ENCODE measurements around the gene KDM3B. TPM values are rescaled to one million over a fixed set of nuclear protein-coding genes. Genes with fewer than 3 reads are reported as not detected.
"Not testable (repeated sequence)": the region's sequence is repeated elsewhere in the genome, so short reads cannot be mapped to it uniquely, and the experiment has no call there.

The KDM3B gene
- total RNA-seq, 4 donors from 2014 or later, result 60.8 to 101 (median 76.6) TPM

DNA sequence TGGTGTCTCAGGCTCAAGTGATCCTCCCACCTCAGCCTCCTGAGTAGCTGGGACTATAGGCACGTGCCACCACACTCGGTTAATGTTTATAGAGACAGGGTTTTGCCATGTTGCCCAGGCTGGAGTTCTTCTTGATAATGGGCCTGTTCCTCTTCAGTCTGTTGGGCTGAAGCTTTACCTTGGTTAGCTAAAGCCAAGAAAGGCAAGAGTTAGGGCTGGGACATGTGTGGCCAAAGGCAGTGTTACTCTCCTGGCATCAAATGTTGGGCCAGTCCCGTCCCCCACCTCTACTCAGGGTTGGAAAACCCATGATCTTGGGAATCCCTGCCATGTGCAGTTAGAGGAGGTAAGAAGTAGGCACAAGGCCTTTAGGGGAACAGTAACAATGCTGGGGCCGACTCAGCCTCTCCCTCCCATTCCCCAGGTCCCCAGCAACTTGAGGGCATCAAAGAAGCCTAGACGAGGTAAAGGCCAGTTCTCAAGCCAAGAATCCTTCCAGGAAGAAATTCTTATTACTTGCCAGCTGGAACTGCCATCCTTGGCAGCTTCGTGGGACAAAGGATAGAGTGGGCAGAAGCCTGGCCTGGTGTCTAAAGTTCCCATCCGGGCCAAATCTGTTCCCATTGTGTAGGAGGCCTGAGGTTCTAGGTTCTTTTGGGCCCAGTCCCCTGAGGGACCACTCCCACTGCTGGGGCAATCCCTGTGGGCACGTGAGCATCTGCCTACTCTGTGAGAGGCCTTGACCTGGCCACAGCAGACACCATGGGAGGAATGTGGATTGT, 117.2 kb downstream of the KDM3B start:
- Histone ChIP-seq H3K27ac (no peak overlapping the region), H3K9me3 (no peaks in the 10 kb centered on the region), H3K36me3 (no peaks in the 10 kb centered on the region), H3K27me3 (no peaks in the 10 kb centered on the region), H3K4me3 (no peak overlapping the region), H3K4me1 (peaks cover 7 to 20% (median 17%) of the 10 kb centered on the region in 4 donors)
- in situ Hi-C loops (cut with MboI; ENCODE audit: low pct_ligation_motif_present in 1 of 4, low pct_unique_long_range_greater_than_20kb in 1 of 4, low sequenced_read_pairs in 3 of 4), result no loop called here
- WGBS, 2 donors (ENCODE audit: low coverage in 1 of 2), result 69% methylated on average over 8 of the region's 8 CpGs; no CpG with 5 or more reads in 1 of the 2 donors
- peak; percentile 65 for DNase-seq
- intact Hi-C loops (cut with DNase I; ENCODE audit: low total_unique reads), result no loop called here
- TF ChIP-seq POLR2A (IDR thresholded peaks at IDR 0.05) (peak; percentile 25), POLR2AphosphoS5 (IDR thresholded peaks at IDR 0.05) (peak; percentile 4 to 91 (median 67)), EP300 (IDR thresholded peaks at IDR 0.05; ENCODE audit: low read depth) (no peak), CTCF (IDR thresholded peaks at IDR 0.05) (no peak)

DNA sequence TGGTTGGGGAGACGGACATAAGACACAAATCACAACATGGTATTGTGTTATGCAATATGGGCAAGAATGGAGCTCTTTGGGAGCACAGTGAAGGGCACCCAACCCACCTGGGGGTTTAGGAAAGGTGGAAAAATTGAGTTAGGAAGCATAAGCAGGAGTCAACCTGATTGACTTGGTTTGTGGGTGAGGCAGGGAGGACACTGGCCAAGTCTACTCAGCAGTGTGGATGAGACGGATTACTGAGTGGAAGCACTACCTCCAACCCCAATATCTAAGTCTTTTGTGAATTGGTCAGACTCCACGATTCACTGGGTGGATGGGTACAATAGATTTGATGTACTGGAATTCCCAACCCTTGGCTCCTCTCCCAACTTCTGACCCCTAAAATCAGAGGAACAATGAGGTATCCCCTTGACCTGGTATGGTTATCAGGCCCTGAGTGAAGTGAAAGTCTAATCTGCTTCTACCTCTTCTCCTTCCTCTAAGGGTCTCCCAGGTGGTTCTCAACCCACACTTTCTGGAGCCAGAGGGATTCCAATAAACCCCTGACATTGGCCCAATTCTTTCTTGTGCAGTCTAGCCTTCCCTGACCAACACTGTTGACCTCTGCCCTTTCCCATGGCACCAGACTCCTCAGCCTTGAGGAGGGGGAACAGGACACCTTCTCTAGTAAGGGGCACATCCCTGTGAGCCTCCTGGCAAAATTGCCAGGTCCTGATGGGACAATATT, 118.0 kb downstream of the KDM3B start:
- Histone ChIP-seq H3K27me3 (no peaks in the 10 kb centered on the region), H3K36me3 (no peaks in the 10 kb centered on the region), H3K4me3 (no peak overlapping the region), H3K4me1 (peaks cover 7 to 20% (median 17%) of the 10 kb centered on the region in 4 donors), H3K9me3 (no peaks in the 10 kb centered on the region), H3K27ac (no peak overlapping the region)
- in situ Hi-C loops (cut with MboI; ENCODE audit: low pct_ligation_motif_present in 1 of 4, low pct_unique_long_range_greater_than_20kb in 1 of 4, low sequenced_read_pairs in 3 of 4), result no loop called here
- peak in 1 of 3 donors; percentile 61 for TF ChIP-seq POLR2AphosphoS5 (IDR thresholded peaks at IDR 0.05)
- TF ChIP-seq EP300 (IDR thresholded peaks at IDR 0.05; ENCODE audit: low read depth), result no peak
- no peak for TF ChIP-seq CTCF (IDR thresholded peaks at IDR 0.05)
- peak; percentile 0 for TF ChIP-seq POLR2A (IDR thresholded peaks at IDR 0.05)
- peak; percentile 31 for DNase-seq
- WGBS, 2 donors (ENCODE audit: low coverage in 1 of 2), result 73 to 100% methylated on average over 2 to 3 of the region's 3 CpGs
- intact Hi-C loops (cut with DNase I; ENCODE audit: low total_unique reads), result no loop called here

DNA sequence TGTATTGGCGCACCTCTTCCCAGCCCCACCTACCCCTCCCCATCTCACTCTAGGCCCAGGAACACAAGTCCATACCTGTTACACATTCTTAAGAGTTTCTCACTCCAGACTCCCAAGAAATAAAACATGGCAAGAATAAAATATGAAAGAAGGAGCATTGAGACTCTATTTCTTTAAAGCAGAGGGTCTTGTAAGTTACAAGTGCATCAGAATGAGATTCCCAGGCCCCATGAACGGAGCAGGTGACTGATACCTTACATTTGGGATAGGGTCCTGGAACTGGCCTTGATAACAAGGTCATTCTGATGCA, 118.5 kb downstream of the KDM3B start:
- 56 to 90% methylated on average over 1 to 2 of the region's 2 CpGs for WGBS, 2 donors (ENCODE audit: low coverage in 1 of 2)
- TF ChIP-seq POLR2AphosphoS5 (IDR thresholded peaks at IDR 0.05) (no peak), EP300 (IDR thresholded peaks at IDR 0.05; ENCODE audit: low read depth) (no peak), POLR2A (IDR thresholded peaks at IDR 0.05) (no peak), CTCF (IDR thresholded peaks at IDR 0.05) (no peak)
- Histone ChIP-seq H3K36me3 (no peaks in the 10 kb centered on the region), H3K4me3 (no peak overlapping the region), H3K4me1 (peaks cover 7 to 19% (median 13%) of the 10 kb centered on the region in 4 donors), H3K27ac (no peak overlapping the region), H3K27me3 (no peaks in the 10 kb centered on the region), H3K9me3 (no peaks in the 10 kb centered on the region)
- no peak for DNase-seq
- in situ Hi-C loops (cut with MboI; ENCODE audit: low pct_ligation_motif_present in 1 of 4, low pct_unique_long_range_greater_than_20kb in 1 of 4, low sequenced_read_pairs in 3 of 4), result no loop called here
- intact Hi-C loops (cut with DNase I; ENCODE audit: low total_unique reads), result no loop called here

DNA sequence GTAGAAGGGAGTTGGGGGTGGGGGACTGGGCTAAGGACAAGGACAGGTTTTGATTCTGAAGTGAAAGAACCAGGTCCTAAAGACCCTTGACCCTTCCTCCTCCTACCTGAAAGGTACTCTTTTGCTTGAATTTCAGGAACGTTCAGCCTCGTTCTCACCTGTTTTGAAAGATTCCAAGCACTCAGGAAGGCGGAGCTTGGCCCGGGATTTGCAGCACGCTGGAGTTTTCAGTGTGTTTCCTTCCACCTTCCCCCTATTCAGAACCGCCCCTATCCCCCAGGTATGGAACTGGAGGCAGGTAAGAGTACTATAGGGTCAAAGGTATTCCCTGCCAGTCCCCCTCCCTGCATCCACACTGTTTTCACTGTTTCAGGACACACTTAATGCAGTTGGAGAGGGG, 119.9 kb downstream of the KDM3B start:
- no peak overlapping the region for H3K27ac ChIP-seq

GRCh38 chr5:138473151-138473550, 120.7 kb downstream of the KDM3B start:
- intact Hi-C loops (cut with DNase I; ENCODE audit: low total_unique reads); H3K4me1 ChIP-seq; in situ Hi-C loops (cut with MboI; ENCODE audit: low pct_ligation_motif_present in 1 of 4, low pct_unique_long_range_greater_than_20kb in 1 of 4, low sequenced_read_pairs in 3 of 4); H3K4me3 ChIP-seq; H3K9me3 ChIP-seq; H3K27me3 ChIP-seq; H3K36me3 ChIP-seq; DNase-seq; H3K27ac ChIP-seq: not testable (repeated sequence)
- 90 to 91% methylated on average over 2 to 5 of the region's 5 CpGs for WGBS, 2 donors (ENCODE audit: low coverage in 1 of 2)

More for the DNA sequence above, 119.9 kb downstream of the KDM3B start:
- TF ChIP-seq POLR2AphosphoS5 (IDR thresholded peaks at IDR 0.05) (peak in 1 of 3 donors; percentile 20), POLR2A (IDR thresholded peaks at IDR 0.05) (no peak)
- in situ Hi-C loops (cut with MboI; ENCODE audit: low pct_ligation_motif_present in 1 of 4, low pct_unique_long_range_greater_than_20kb in 1 of 4, low sequenced_read_pairs in 3 of 4), result no loop called here
- no peak overlapping the region for H3K4me3 ChIP-seq
- H3K9me3 ChIP-seq, result no peaks in the 10 kb centered on the region
- DNase-seq, result no peak
- no peaks in the 10 kb centered on the region for H3K36me3 ChIP-seq
- peaks cover 0 to 6% (median under 1%) of the 10 kb centered on the region in 4 donors for H3K4me1 ChIP-seq
- intact Hi-C loops (cut with DNase I; ENCODE audit: low total_unique reads), result no loop called here
- 45 to 53% methylated on average over 2 to 6 of the region's 6 CpGs for WGBS, 2 donors (ENCODE audit: low coverage in 1 of 2)
- no peaks in the 10 kb centered on the region for H3K27me3 ChIP-seq

Measured in transverse colon (tissue), 4 donors.